HepG2 (cell line): Measurements from ENCODE around the gene CACNA2D3. TPM values are rescaled to one million over a fixed set of nuclear protein-coding genes. Genes with fewer than 3 reads are reported as not detected.
A peak's percentile ranks its signal among the peaks of the same experiment; 100 is the strongest.

Source experiments
- ATAC-seq: fragments of 200-7000 bp; cut with Tn5 transposase; 3 replicates; pipeline ENCODE4 v1.9.1; 2020; ENCODE audit warnings: mild to moderate bottlenecking, moderate library complexity
- BruUV-seq: library from RNA; stranded (reverse); fragments of 400-500 nt; replicated peaks from 2 replicates; lab custom pipeline; 2021; lab: Mats Ljungman, UMichigan
- CTCF ChIA-PET: fragments of 300-600 bp; formaldehyde crosslinking; extraction: SDS; loops from one replicate; lab custom pipeline; 2021; ENCODE audit warnings: low total read pairs, inconsistent platforms, low intra/inter-chr PET ratio; lab: Yijun Ruan, JAX
- POLR2A ChIA-PET: fragments of 350-600 bp; sonication (Branson Sonifier 250); formaldehyde crosslinking; loops from one replicate; lab custom pipeline; 2020; ENCODE audit warnings: antibody characterized with exemption, inconsistent platforms; lab: Yijun Ruan, JAX
- DNase-seq: peaks from one replicate; pipeline ENCODE4 v3.0.0-alpha.2; 2015; ENCODE audit warnings: low spot score
- FAIRE-seq: peaks from 3 replicates; lab custom pipeline; 2011; peaks lifted over from hg19 to GRCh38; lab: Jason Lieb, UNC
- H2AFZ ChIP-seq: one replicate; pipeline ENCODE4 v1.6.1; 2011; ENCODE audit warnings: low read length, inconsistent platforms
- H3K27ac ChIP-seq: fragments of 300-600 bp; 3 replicates; pipeline ENCODE4 v1.8.0; 2011; ENCODE audit warnings: mixed run types, mild to moderate bottlenecking, mixed read lengths, low read length, inconsistent platforms; ENCODE audit not compliant: insufficient read depth; ENCODE audit errors: extremely low read length
- H3K27me3 ChIP-seq, 2 experiments: fragments of 200-600 bp in 1 of 2; 2 replicates in 1 of 2; 3 replicates in 1 of 2; pipeline versions ENCODE4 v1.6.0 to v1.8.0; 2011; ENCODE audit warnings: low read length in 2 of 2, mild to moderate bottlenecking in 2 of 2, moderate library complexity in 2 of 2, inconsistent platforms in 1 of 2; ENCODE audit not compliant: insufficient read depth in 2 of 2, control insufficient read depth in 1 of 2
- H3K36me3 ChIP-seq, 2 experiments: fragments of 200-600 bp in 1 of 2; replicated peaks in 1 of 2; 2 replicates in 1 of 2; 3 replicates in 1 of 2; pipeline versions ENCODE4 v1.5.1 to v1.8.0; 2011; ENCODE audit warnings: low read length in 2 of 2, inconsistent platforms in 1 of 2; ENCODE audit not compliant: insufficient read depth in 2 of 2, control insufficient read depth in 1 of 2
- H3K4me1 ChIP-seq: 2 replicates; pipeline ENCODE4 v1.5.1; 2012; ENCODE audit warnings: low read length, inconsistent platforms; ENCODE audit not compliant: insufficient read depth
- H3K4me2 ChIP-seq: 2 replicates; pipeline ENCODE4 v1.6.0; 2011; ENCODE audit warnings: low read depth, low read length, inconsistent platforms
- H3K4me3 ChIP-seq, 3 experiments: fragments of 200-600 bp in 1 of 3; sonication (generic), shearing (Covaris generic) in 1 of 3; replicated peaks in 1 of 3; 2 replicates each; pipeline ENCODE4 v1.5.1; 2011 to 2016; ENCODE audit warnings: low read length in 3 of 3, inconsistent platforms in 2 of 3, low read depth in 2 of 3, mild to moderate bottlenecking in 2 of 3, control low read depth in 1 of 3, mixed read lengths in 1 of 3; ENCODE audit not compliant: insufficient read depth in 1 of 3
- H3K79me2 ChIP-seq: one replicate; pipeline ENCODE4 v1.6.1; 2011; ENCODE audit warnings: low read length, inconsistent platforms; ENCODE audit not compliant: insufficient read depth
- H3K9ac ChIP-seq: 2 replicates; pipeline ENCODE4 v1.6.0; 2011; ENCODE audit warnings: mild to moderate bottlenecking, low read depth, low read length, inconsistent platforms; ENCODE audit not compliant: insufficient read depth
- H3K9me3 ChIP-seq: 2 replicates; pipeline ENCODE4 v1.5.1; 2012; ENCODE audit warnings: mild to moderate bottlenecking, low read length
- H4K20me1 ChIP-seq: 2 replicates; pipeline ENCODE4 v1.6.0; 2011; ENCODE audit warnings: inconsistent platforms, mild to moderate bottlenecking, low read length, moderate library complexity; ENCODE audit not compliant: insufficient read depth
- IKZF5 ChIP-seq: IDR thresholded peaks from 2 replicates; pipeline ENCODE4 v1.6.1; 2018; ENCODE audit warnings: missing genetic modification reagents, mild to moderate bottlenecking, missing compliant biosample characterization
- MNT ChIP-seq: fragments of 450-650 bp; IDR thresholded peaks from 2 replicates; pipeline ENCODE4 v1.6.1; 2016
- YY1 ChIP-seq: IDR thresholded peaks from 2 replicates; pipeline ENCODE4 v1.6.1; 2011; ENCODE audit warnings: low read length, low read depth, moderate library complexity, mild to moderate bottlenecking; ENCODE audit not compliant: insufficient read depth, insufficient replicate concordance
- ZNF562 ChIP-seq: sonication (generic); formaldehyde crosslinking; IDR thresholded peaks from 2 replicates; pipeline ENCODE4 v1.8.0; 2022; ENCODE audit warnings: missing genetic modification reagents, borderline replicate concordance
- WGBS: methylation state at CpG from one replicate; pipeline ENCODE4 v1.1.6; 2017; ENCODE audit warnings: low lambda C conversion rate; 5-methylcytosine and 5-hydroxymethylcytosine counted together
- in situ Hi-C: cut with HindIII; loops from 2 replicates; pipeline ENCODE4 v1.10.0; 2017; ENCODE audit warnings: low pct_unique_long_range_greater_than_20kb; ENCODE audit not compliant: extremely low pct_ligation_motif_present
- intact Hi-C: fragments of 100-400 bp; cut with micrococcal nuclease; formaldehyde crosslinking; loops from one replicate; pipeline ENCODE4 v1.10.0; 2022; ENCODE audit not compliant: unreplicated experiment
- polyA plus RNA-seq, 8 experiments: library from polyadenylated mRNA; depleted of rRNA in 3 of 8; stranded (reverse) in 7 of 8; unstranded in 1 of 8; fragments of >200 nt; fragmentation: Illumina TruSeq in 4 of 8; extraction: Trizol in 4 of 8; gene quantifications; 2 replicates each; pipeline versions ENCODE4 v1.2.1 to v1.2.3, GENCODE V29; 2011 to 2016; ENCODE audit warnings: low read depth in 4 of 8, missing spikeins in 1 of 8, mixed read lengths in 1 of 8; ENCODE audit not compliant: insufficient read depth in 1 of 8
- total RNA-seq, 5 experiments: library from RNA; depleted of rRNA; stranded (reverse); fragments of >200 nt; fragmentation: Illumina TruSeq; extraction: Trizol; gene quantifications; 2 replicates each; pipeline ENCODE4 v1.2.3, GENCODE V29; 2016; ENCODE audit warnings: low read depth in 1 of 5

Gene CACNA2D3
- total and polyA plus RNA-seq, 2 of the 13 experiments (the other 11 are each of a cell fraction or from before 2014, with no cell fraction given) = not detected

- intact Hi-C loops (no loop called here), in situ Hi-C loops (no loop called here)
- ATAC-seq (no peak), FAIRE-seq (no peak), DNase-seq (no peak)
- Histone ChIP-seq H3K4me1 (no peaks in the 10 kb centered on the region), H3K27ac (no peak overlapping the region), H2AFZ (no peak overlapping the region), H3K79me2 (no peaks in the 10 kb centered on the region), H4K20me1 (no peaks in the 10 kb centered on the region), H3K4me3 (no peak overlapping the region), H3K27me3 (no peaks in the 10 kb centered on the region), H3K4me2 (no peak overlapping the region), H3K36me3 (no peaks in the 10 kb centered on the region), H3K9ac (no peak overlapping the region), H3K9me3 (no peaks in the 10 kb centered on the region)
- WGBS = 42% methylated on average over 7 of the region's 7 CpGs
- peak; percentile 77 for TF ChIP-seq MNT
- TF ChIP-seq IKZF5 (CRISPR knock-in tag) = no peak
- POLR2A ChIA-PET = no interaction called here
- BruUV-seq = no TSS peak
- CTCF ChIA-PET = no interaction called here
Observed at GRCh38 chr3:54169524-54169923, 47.2 kb downstream of the CACNA2D3 start.

GRCh38 chr3:54171509-54171908, 49.2 kb downstream of the CACNA2D3 start:
- intact Hi-C loops = no loop called here
- ChIA-PET CTCF (no interaction called here), POLR2A (no interaction called here)
- DNase-seq (no peak), ATAC-seq (no peak), FAIRE-seq (no peak)
- no peaks in the 10 kb centered on the region for H3K27me3 ChIP-seq
- no peak for TF ChIP-seq ZNF562
- no peak for TF ChIP-seq YY1
- H3K79me2 ChIP-seq = no peaks in the 10 kb centered on the region
- no peak overlapping the region for H3K9ac ChIP-seq
- in situ Hi-C loops = no loop called here
- H3K36me3 ChIP-seq = no peaks in the 10 kb centered on the region
- H3K27ac ChIP-seq = no peak overlapping the region
- no peak overlapping the region for H3K4me2 ChIP-seq
- H3K4me1 ChIP-seq = no peaks in the 10 kb centered on the region
- whole genome bisulfite sequencing = 0% methylated on average over 1 of the region's 1 CpG
- no peak overlapping the region for H2AFZ ChIP-seq
- no TSS peak for BruUV-seq
- H4K20me1 ChIP-seq = no peaks in the 10 kb centered on the region
- no peak overlapping the region for H3K4me3 ChIP-seq
- H3K9me3 ChIP-seq = no peaks in the 10 kb centered on the region
